ENCODE measurements around the gene TOLLIP. TPM values are rescaled to one million over a fixed set of nuclear protein-coding genes. Genes with fewer than 3 reads are reported as not detected.

TOLLIP gene
- total RNA-seq, 1 donor from 2014 or later = 43.2 TPM

Other genes with a start within 250 kb of the TOLLIP start
- gene MUC2, start 234.8 kb downstream of the TOLLIP start, total RNA-seq = not detected in 2 replicates
- not detected in 2 replicates for gene MUC5AC, start 151.7 kb downstream of the TOLLIP start, total RNA-seq
- gene MUC5B, start 86.6 kb downstream of the TOLLIP start, total RNA-seq = not detected in 2 replicates
- 0.27 and 0.44 TPM in 2 replicates for gene BRSK2, start 80.3 kb upstream of the TOLLIP start, total RNA-seq
- 41.7 and 45.1 TPM in 2 replicates for gene MOB2, start 177.1 kb upstream of the TOLLIP start, total RNA-seq